ENCODE results near the gene NEUROD4. TPM values are rescaled to one million over a fixed set of nuclear protein-coding genes. Genes with fewer than 3 reads are reported as not detected.

The NEUROD4 gene
- total RNA-seq, 6 experiments from 2014 or later = not detected

GRCh38 chr12:54975875-54976274 is 43.9 kb upstream of the NEUROD4 start:
- H3K4me3 ChIP-seq = no peak overlapping the region
- intact Hi-C loops (cut with DNase I) = no loop called here
- 24% methylated on average over 6 of the region's 6 CpGs for WGBS (ENCODE audit: insufficient coverage, low coverage, low lambda C conversion rate, missing lambda C conversion rate)
- no peaks in the 10 kb centered on the region for H3K36me3 ChIP-seq
- no peaks in the 10 kb centered on the region for H3K9me3 ChIP-seq
- no peaks in the 10 kb centered on the region for H3K4me1 ChIP-seq
- no peak overlapping the region for H3K27ac ChIP-seq
- no peaks in the 10 kb centered on the region for H3K27me3 ChIP-seq
- no peak for ATAC-seq
- TF ChIP-seq CTCF (IDR thresholded peaks at IDR 0.05) (no peak), POLR2A (IDR thresholded peaks at IDR 0.05) (no peak)
- no peak for DNase-seq

- ATAC-seq = no peak
- Histone ChIP-seq H3K27me3 (no peaks in the 10 kb centered on the region), H3K9me3 (no peaks in the 10 kb centered on the region), H3K36me3 (no peaks in the 10 kb centered on the region), H3K4me1 (no peaks in the 10 kb centered on the region), H3K27ac (no peak overlapping the region), H3K4me3 (no peak overlapping the region)
- TF ChIP-seq POLR2A (IDR thresholded peaks at IDR 0.05) = no peak
- no peak for TF ChIP-seq CTCF (IDR thresholded peaks at IDR 0.05)
- DNase-seq = no peak
- intact Hi-C loops (cut with DNase I) = no loop called here
- WGBS (ENCODE audit: insufficient coverage, low coverage, low lambda C conversion rate, missing lambda C conversion rate) = 26% methylated on average over 3 of the region's 3 CpGs
Measured at GRCh38 chr12:54977155-54977554, 42.6 kb upstream of the NEUROD4 start.

DNA sequence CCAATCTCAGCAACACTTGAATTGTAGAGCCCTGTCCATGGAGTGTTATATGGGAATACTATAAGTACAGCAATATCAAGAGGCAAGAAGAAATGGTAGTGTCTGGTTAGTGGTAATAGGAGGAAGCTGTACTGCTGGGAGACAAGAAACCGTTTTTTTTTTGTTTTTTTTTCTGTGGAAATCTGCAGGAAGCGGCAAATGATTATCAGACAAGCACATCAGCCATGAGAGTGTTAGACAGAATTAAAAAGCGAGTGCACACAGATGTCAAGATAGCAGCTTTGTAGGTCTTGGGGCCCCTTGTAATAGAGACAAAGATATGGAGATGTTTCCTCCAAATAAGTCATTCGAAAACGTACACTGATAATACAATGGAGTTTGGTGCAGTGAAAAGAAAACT is 41.9 kb upstream of the NEUROD4 start:
- WGBS (ENCODE audit: insufficient coverage, low coverage, low lambda C conversion rate, missing lambda C conversion rate) = 45% methylated on average over 5 of the region's 5 CpGs
- no peak overlapping the region for H3K4me3 ChIP-seq
- no peaks in the 10 kb centered on the region for H3K4me1 ChIP-seq
- no peaks in the 10 kb centered on the region for H3K9me3 ChIP-seq
- no peaks in the 10 kb centered on the region for H3K36me3 ChIP-seq
- no peaks in the 10 kb centered on the region for H3K27me3 ChIP-seq
- intact Hi-C loops (cut with DNase I) = no loop called here
- H3K27ac ChIP-seq = no peak overlapping the region
- DNase-seq (no peak), ATAC-seq (no peak)
- TF ChIP-seq CTCF (IDR thresholded peaks at IDR 0.05) = no peak
- no peak for TF ChIP-seq POLR2A (IDR thresholded peaks at IDR 0.05)

DNA sequence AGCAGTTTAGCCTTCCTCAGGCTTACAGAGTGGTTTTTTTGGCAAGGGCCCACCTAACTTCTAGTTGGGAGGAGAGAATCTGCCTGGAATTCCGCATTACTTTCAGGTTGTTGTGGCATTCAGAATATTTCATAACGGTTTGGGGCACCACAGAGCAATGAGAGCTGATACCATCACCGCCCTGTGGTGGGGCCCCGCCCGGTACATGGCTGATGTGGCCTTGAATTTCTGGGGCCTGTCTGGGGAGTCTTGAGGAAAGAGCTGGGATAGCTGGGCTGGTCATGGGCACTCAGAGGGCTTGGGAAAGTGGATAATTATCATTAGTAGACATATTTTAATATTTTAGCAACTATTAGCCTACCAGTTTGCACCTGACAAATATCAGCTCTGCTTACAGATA is 39.4 kb upstream of the NEUROD4 start:
- TF ChIP-seq POLR2A (IDR thresholded peaks at IDR 0.05) = no peak
- TF ChIP-seq CTCF (IDR thresholded peaks at IDR 0.05) = no peak
- Histone ChIP-seq H3K36me3 (no peaks in the 10 kb centered on the region), H3K9me3 (no peaks in the 10 kb centered on the region), H3K4me3 (no peak overlapping the region), H3K27me3 (no peaks in the 10 kb centered on the region), H3K27ac (no peak overlapping the region), H3K4me1 (no peaks in the 10 kb centered on the region)
- no peak for DNase-seq
- intact Hi-C loops (cut with DNase I) = no loop called here
- WGBS (ENCODE audit: insufficient coverage, low coverage, low lambda C conversion rate, missing lambda C conversion rate) = 69% methylated on average over 3 of the region's 5 CpGs
- ATAC-seq = no peak

DNA sequence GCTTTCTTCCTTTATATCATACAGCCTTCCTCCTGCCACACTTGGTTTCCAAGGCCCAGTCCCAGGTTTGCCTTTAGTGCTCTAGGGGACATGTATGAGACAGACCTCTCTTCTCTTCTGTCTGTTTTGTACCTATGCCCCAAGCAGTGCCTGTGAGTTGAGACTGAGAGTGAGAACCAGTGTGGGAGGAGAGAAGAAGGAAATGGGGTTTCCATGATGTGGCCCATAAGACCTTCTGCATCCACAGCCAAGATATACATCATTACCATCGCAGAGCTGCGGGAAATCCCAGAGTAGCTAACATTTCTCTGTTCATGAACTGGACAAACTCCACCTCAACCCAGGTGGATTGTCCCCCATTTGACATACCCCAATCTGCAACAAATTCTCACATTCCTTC is 38.0 kb upstream of the NEUROD4 start:
- Histone ChIP-seq H3K27ac (no peak overlapping the region), H3K36me3 (no peaks in the 10 kb centered on the region), H3K4me1 (no peaks in the 10 kb centered on the region), H3K4me3 (no peak overlapping the region), H3K27me3 (no peaks in the 10 kb centered on the region), H3K9me3 (no peaks in the 10 kb centered on the region)
- 100% methylated on average over 2 of the region's 2 CpGs for WGBS (ENCODE audit: insufficient coverage, low coverage, low lambda C conversion rate, missing lambda C conversion rate)
- no peak for DNase-seq
- no peak for ATAC-seq
- TF ChIP-seq CTCF (IDR thresholded peaks at IDR 0.05) = no peak
- no peak for TF ChIP-seq POLR2A (IDR thresholded peaks at IDR 0.05)
- intact Hi-C loops (cut with DNase I) = no loop called here
